SK-N-SH (cell line): ENCODE results near the gene R3HDM1. TPM values are rescaled to one million over a fixed set of nuclear protein-coding genes. Genes with fewer than 3 reads are reported as not detected.

Experiments
- CTCF ChIA-PET: fragments of 300-600, 350-600 bp; formaldehyde crosslinking; extraction: SDS; loops from one replicate; lab custom pipeline; 2021; lab: Yijun Ruan, JAX
- POLR2A ChIA-PET: fragments of 350-600 bp; sonication (Branson Sonifier 250); formaldehyde crosslinking; extraction: SDS; loops from one replicate; lab custom pipeline; 2020; ENCODE audit warnings: antibody characterized with exemption, inconsistent platforms; lab: Yijun Ruan, JAX
- DNase-seq: peaks from one replicate; pipeline ENCODE4 v3.0.0; 2012
- H2AFZ ChIP-seq: fragments of 200-600 bp; sonication (generic); 2 replicates; pipeline ENCODE4 v1.8.1; 2016; ENCODE audit warnings: antibody characterized with exemption, mild to moderate bottlenecking, low read depth
- H3F3A ChIP-seq: fragments of 200-600 bp; sonication (generic); replicated peaks from 2 replicates; pipeline ENCODE3; 2016; ENCODE audit warnings: antibody characterized with exemption, mild to moderate bottlenecking; ENCODE audit not compliant: insufficient read depth
- H3K27ac ChIP-seq, 2 experiments: fragments of 200-500 bp in 1 of 2; fragments of 200-600 bp in 1 of 2; sonication (Bioruptor generic) in 1 of 2; sonication (generic), shearing (Covaris generic) in 1 of 2; 2 replicates each; pipeline versions ENCODE4 v1.5.1 to v1.6.1; 2014 to 2016; ENCODE audit warnings: low read depth in 2 of 2, inconsistent platforms in 1 of 2, low read length in 1 of 2, mild to moderate bottlenecking in 1 of 2, mixed read lengths in 1 of 2
- H3K27me3 ChIP-seq: fragments of 200-600 bp; sonication (generic), shearing (Covaris generic); 2 replicates; pipeline ENCODE4 v1.6.1; 2016; ENCODE audit warnings: mixed run types; ENCODE audit not compliant: insufficient read depth
- H3K36me3 ChIP-seq, 2 experiments: fragments of 200-500 bp in 1 of 2; fragments of 200-600 bp in 1 of 2; sonication (Bioruptor generic) in 1 of 2; sonication (generic) in 1 of 2; replicated peaks in 1 of 2; 2 replicates each; pipeline versions ENCODE3 to v1.5.1; 2014 to 2016; ENCODE audit warnings: low read length in 1 of 2, mild to moderate bottlenecking in 1 of 2; ENCODE audit not compliant: insufficient read depth in 2 of 2, control insufficient read depth in 1 of 2
- H3K4me1 ChIP-seq, 2 experiments: fragments of 200-500 bp in 1 of 2; fragments of 200-600 bp in 1 of 2; sonication (Bioruptor generic) in 1 of 2; sonication (generic), shearing (Covaris generic) in 1 of 2; 2 replicates each; pipeline versions ENCODE4 v1.5.1 to v1.6.1; 2014 to 2016; ENCODE audit warnings: low read depth in 1 of 2, low read length in 1 of 2, mixed run types in 1 of 2; ENCODE audit not compliant: insufficient read depth in 2 of 2, control insufficient read depth in 1 of 2
- H3K4me2 ChIP-seq: fragments of 200-600 bp; sonication (generic), shearing (Covaris generic); 2 replicates; pipeline ENCODE4 v1.6.1; 2017; ENCODE audit warnings: mixed run types
- H3K4me3 ChIP-seq, 2 experiments: fragments of 200-500 bp in 1 of 2; fragments of 200-600 bp in 1 of 2; sonication (Bioruptor generic) in 1 of 2; sonication (generic), shearing (Covaris generic) in 1 of 2; 2 replicates each; pipeline versions ENCODE4 v1.5.1 to v1.8.1; 2014 to 2016; ENCODE audit warnings: low read depth in 2 of 2, inconsistent platforms in 1 of 2, low read length in 1 of 2, mild to moderate bottlenecking in 1 of 2, mixed read lengths in 1 of 2, moderate library complexity in 1 of 2
- H3K79me2 ChIP-seq: fragments of 200-600 bp; sonication (generic); 2 replicates; pipeline ENCODE4 v1.8.1; 2017; ENCODE audit warnings: mild to moderate bottlenecking; ENCODE audit not compliant: insufficient read depth
- H3K9ac ChIP-seq: fragments of 200-600 bp; sonication (generic); 2 replicates; pipeline ENCODE4 v1.6.1; 2017; ENCODE audit warnings: mixed run types
- H3K9me2 ChIP-seq: fragments of 200-600 bp; sonication (generic); 2 replicates; pipeline ENCODE4 v1.6.1; 2017; ENCODE audit warnings: mixed run types
- H3K9me3 ChIP-seq: fragments of 200-600 bp; sonication (generic); 2 replicates; pipeline ENCODE4 v1.6.1; 2017; ENCODE audit warnings: mixed run types, mild to moderate bottlenecking, moderate library complexity
- H4K20me1 ChIP-seq: fragments of 200-600 bp; sonication (generic); 2 replicates; pipeline ENCODE4 v1.6.1; 2017; ENCODE audit warnings: mild to moderate bottlenecking, mixed run types; ENCODE audit not compliant: insufficient read depth
- CHD2 ChIP-seq: fragments of 150-350 bp; IDR thresholded peaks from 2 replicates; pipeline ENCODE4 v1.6.1; 2018; ENCODE audit warnings: low read length; ENCODE audit not compliant: partially characterized antibody
- EP300 ChIP-seq, 2 experiments: IDR thresholded peaks; 2 replicates each; pipeline versions ENCODE4 v1.4.0 to v1.6.1; 2012; ENCODE audit warnings: borderline replicate concordance in 1 of 2, low read depth in 1 of 2, low read length in 1 of 2
- FOSL2 ChIP-seq: IDR thresholded peaks from 2 replicates; pipeline ENCODE4 v1.4.0; 2012; ENCODE audit warnings: low read depth, mild to moderate bottlenecking, moderate library complexity, borderline replicate concordance
- FOXJ3 ChIP-seq: sonication (generic); formaldehyde crosslinking; IDR thresholded peaks from 2 replicates; pipeline ENCODE4 v1.5.1; 2020; ENCODE audit warnings: mild to moderate bottlenecking, missing genetic modification reagents
- GATA2 ChIP-seq: sonication (generic); formaldehyde crosslinking; IDR thresholded peaks from 2 replicates; pipeline ENCODE4 v1.5.0; 2020; ENCODE audit warnings: mild to moderate bottlenecking, missing genetic modification reagents
- IRF3 ChIP-seq: fragments of 150-350 bp; IDR thresholded peaks from 2 replicates; pipeline ENCODE4 v1.6.1; 2016; ENCODE audit warnings: mild to moderate bottlenecking, low read depth, low read length
- MEF2A ChIP-seq: IDR thresholded peaks from 2 replicates; pipeline ENCODE4 v1.4.0; 2012; ENCODE audit warnings: low read depth, borderline replicate concordance
- MXI1 ChIP-seq: IDR thresholded peaks from 2 replicates; pipeline ENCODE4 v1.6.1; 2012; ENCODE audit warnings: mild to moderate bottlenecking, low read depth, low read length, improper control_type of control experiment
- NRF1 ChIP-seq: IDR thresholded peaks from 2 replicates; pipeline ENCODE4 v1.6.1; 2012; ENCODE audit warnings: low read depth, mild to moderate bottlenecking, low read length
- RAD21 ChIP-seq: IDR thresholded peaks from 2 replicates; pipeline ENCODE4 v1.6.1; 2012; ENCODE audit warnings: mild to moderate bottlenecking, low read length
- RXRA ChIP-seq: IDR thresholded peaks from 2 replicates; pipeline ENCODE4 v1.4.0; 2012; ENCODE audit warnings: low read depth, mild to moderate bottlenecking, borderline replicate concordance
- SIN3A ChIP-seq: IDR thresholded peaks from 2 replicates; pipeline ENCODE4 v1.6.1; 2012; ENCODE audit warnings: low read depth, mild to moderate bottlenecking, low read length, moderate library complexity, borderline replicate concordance
- TAF1 ChIP-seq: IDR thresholded peaks from 2 replicates; pipeline ENCODE4 v1.6.1; 2012; ENCODE audit warnings: low read depth, mild to moderate bottlenecking, low read length, moderate library complexity, borderline replicate concordance
- TEAD4 ChIP-seq: IDR thresholded peaks from 2 replicates; pipeline ENCODE4 v1.4.0; 2012; ENCODE audit warnings: mild to moderate bottlenecking, borderline replicate concordance; ENCODE audit not compliant: insufficient read depth
- USF1 ChIP-seq: IDR thresholded peaks from 2 replicates; pipeline ENCODE4 v1.4.0; 2012; ENCODE audit warnings: low read depth, borderline replicate concordance
- USF2 ChIP-seq: fragments of 150-350 bp; IDR thresholded peaks from 2 replicates; pipeline ENCODE4 v1.6.1; 2017; ENCODE audit warnings: antibody characterized with exemption, low read length, low read depth, borderline replicate concordance
- WGBS: methylation state at CpG from one replicate; pipeline ENCODE4 v1.1.6; 2017; ENCODE audit warnings: low lambda C conversion rate; 5-methylcytosine and 5-hydroxymethylcytosine counted together
- polyA plus RNA-seq, 3 experiments: library from polyadenylated mRNA; depleted of rRNA; stranded (reverse); fragments of >200 nt; gene quantifications; 2 replicates each; pipeline ENCODE4 v1.2.3, GENCODE V29; 2012
- TF ChIP-seq, protein P1 (sequence below): fragments of 200-600 bp; sonication (generic); IDR thresholded peaks from 2 replicates; pipeline ENCODE4 v1.6.1; 2017; ENCODE audit warnings: antibody characterized with exemption, mild to moderate bottlenecking, moderate library complexity
- TF ChIP-seq, protein P2 (sequence below): IDR thresholded peaks from 2 replicates; pipeline ENCODE4 v1.4.0; 2012; ENCODE audit warnings: low read depth
- TF ChIP-seq, protein P3 (sequence below): IDR thresholded peaks from 2 replicates; pipeline ENCODE4 v1.6.1; 2012; ENCODE audit warnings: mild to moderate bottlenecking, low read depth, low read length, moderate library complexity
- TF ChIP-seq, protein P4 (sequence below): IDR thresholded peaks from 2 replicates; pipeline ENCODE4; 2012

The R3HDM1 gene
- polyA plus RNA-seq, 1 of the 3 experiments (the other 2 are of a cell fraction) = 38.2 TPM

DNA sequence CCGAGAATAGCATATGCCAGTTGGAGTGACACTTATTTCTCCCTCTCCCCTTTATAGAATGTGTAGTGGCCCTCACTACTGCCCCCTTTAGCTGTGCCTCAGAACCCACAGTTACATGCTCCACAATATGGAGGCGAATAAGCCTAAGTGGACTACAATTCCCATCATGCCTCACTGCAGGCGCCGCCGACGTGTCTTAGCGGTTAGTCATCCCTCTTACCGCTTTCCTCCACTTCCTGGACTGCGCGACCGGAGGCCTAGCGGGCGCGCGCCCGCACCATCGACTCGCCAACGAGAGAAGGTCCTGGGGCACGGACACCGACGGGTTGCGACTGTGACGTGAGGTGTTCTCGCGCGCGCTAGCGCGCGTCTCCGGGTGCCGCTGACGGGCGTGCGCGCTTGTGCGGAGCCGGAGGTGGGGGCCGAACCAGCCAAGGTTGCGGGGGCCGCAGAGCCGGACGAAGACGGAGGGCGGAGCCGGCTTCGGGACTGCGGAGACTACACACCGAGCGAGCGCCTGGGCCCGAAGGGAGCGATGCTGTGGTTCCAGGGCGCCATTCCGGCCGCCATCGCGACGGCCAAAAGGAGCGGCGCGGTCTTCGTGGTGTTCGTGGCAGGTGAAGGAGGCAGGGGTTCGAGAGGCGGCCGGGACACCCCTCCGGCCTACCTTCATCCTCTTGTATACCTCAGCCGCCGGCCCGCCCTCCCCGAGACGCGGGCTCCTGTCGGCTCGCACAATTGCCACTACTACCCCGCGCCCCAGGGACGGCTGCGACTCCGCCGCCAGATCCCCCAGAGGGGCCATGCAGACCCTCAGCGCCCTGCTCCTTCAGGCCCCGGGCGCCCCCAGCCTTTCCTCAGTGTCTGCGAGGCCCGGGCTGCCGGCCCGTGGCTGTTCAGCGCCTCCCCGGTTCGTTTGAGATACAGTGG is 210.4 kb downstream of the R3HDM1 start, which contains the start of gene UBXN4:
Gene UBXN4 (plus strand): TSS at position 461 of the 930 bp plus-strand sequence. CDS start 75 bp downstream, at position 536.
- Histone ChIP-seq H3K9me2 (no peaks in the 10 kb centered on the region), H2AFZ (peak within 1 kb of the TSS; percentile 91), H3K27ac (peak within 1 kb of the TSS; percentile 92 to 95), H3K36me3 (peaks cover 6 to 7% of the 10 kb centered on the region in 2 experiments), H3K79me2 (peaks cover 47% of the 10 kb centered on the region), H3K4me2 (peak within 1 kb of the TSS; percentile 78), H3K4me3 (peak within 1 kb of the TSS; percentile 79 to 84), H4K20me1 (peaks cover 39% of the 10 kb centered on the region), H3K9me3 (no peaks in the 10 kb centered on the region), H3F3A (peaks cover 26% of the 10 kb centered on the region), H3K27me3 (no peaks in the 10 kb centered on the region), H3K4me1 (peaks cover 8 to 15% of the 10 kb centered on the region in 2 experiments; a peak in 3 of 4 replicates), H3K9ac (peak within 1 kb of the TSS; percentile 97)
- peak; percentile 93 for DNase-seq
- POLR2A ChIA-PET = no interaction called here
- under 1% methylated on average over 32 of the region's 93 CpGs for WGBS
- CTCF ChIA-PET = interaction anchor here (0.7 to 1.7 kb wide), 7 partner anchors 11 to 209 kb away, joined by 3 to 6 read pairs (median 4); no protein-coding TSS in a partner anchor
- TF ChIP-seq EP300 (IDR thresholded peaks at IDR 0.05; ENCODE audit: borderline replicate concordance in 1 of 2, low read depth in 1 of 2, low read length in 1 of 2) (no peak), SIN3A (peak; percentile 76; the same call in 1 of the 2 replicates), USF2 (no peak), RAD21 (no peak), TEAD4 (0 out of 2 replicates have a peak, but pooled peaks have one; percentile 63), MXI1 (peak; percentile 85), MEF2A (no peak), TAF1 (peak; percentile 82), IRF3 (no peak), FOXJ3 (CRISPR knock-in tag) (no peak), GATA2 (no peak), CHD2 (peak; percentile 84), NRF1 (peak; percentile 69), USF1 (no peak), FOSL2 (peak; percentile 81; the same call in 1 of the 2 replicates), RXRA (no peak)
- TF ChIP-seq, protein P1, sequence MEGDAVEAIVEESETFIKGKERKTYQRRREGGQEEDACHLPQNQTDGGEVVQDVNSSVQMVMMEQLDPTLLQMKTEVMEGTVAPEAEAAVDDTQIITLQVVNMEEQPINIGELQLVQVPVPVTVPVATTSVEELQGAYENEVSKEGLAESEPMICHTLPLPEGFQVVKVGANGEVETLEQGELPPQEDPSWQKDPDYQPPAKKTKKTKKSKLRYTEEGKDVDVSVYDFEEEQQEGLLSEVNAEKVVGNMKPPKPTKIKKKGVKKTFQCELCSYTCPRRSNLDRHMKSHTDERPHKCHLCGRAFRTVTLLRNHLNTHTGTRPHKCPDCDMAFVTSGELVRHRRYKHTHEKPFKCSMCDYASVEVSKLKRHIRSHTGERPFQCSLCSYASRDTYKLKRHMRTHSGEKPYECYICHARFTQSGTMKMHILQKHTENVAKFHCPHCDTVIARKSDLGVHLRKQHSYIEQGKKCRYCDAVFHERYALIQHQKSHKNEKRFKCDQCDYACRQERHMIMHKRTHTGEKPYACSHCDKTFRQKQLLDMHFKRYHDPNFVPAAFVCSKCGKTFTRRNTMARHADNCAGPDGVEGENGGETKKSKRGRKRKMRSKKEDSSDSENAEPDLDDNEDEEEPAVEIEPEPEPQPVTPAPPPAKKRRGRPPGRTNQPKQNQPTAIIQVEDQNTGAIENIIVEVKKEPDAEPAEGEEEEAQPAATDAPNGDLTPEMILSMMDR = peak; percentile 75
- TF ChIP-seq, protein P2, sequence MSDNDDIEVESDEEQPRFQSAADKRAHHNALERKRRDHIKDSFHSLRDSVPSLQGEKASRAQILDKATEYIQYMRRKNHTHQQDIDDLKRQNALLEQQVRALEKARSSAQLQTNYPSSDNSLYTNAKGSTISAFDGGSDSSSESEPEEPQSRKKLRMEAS = no peak
- TF ChIP-seq, protein P3, sequence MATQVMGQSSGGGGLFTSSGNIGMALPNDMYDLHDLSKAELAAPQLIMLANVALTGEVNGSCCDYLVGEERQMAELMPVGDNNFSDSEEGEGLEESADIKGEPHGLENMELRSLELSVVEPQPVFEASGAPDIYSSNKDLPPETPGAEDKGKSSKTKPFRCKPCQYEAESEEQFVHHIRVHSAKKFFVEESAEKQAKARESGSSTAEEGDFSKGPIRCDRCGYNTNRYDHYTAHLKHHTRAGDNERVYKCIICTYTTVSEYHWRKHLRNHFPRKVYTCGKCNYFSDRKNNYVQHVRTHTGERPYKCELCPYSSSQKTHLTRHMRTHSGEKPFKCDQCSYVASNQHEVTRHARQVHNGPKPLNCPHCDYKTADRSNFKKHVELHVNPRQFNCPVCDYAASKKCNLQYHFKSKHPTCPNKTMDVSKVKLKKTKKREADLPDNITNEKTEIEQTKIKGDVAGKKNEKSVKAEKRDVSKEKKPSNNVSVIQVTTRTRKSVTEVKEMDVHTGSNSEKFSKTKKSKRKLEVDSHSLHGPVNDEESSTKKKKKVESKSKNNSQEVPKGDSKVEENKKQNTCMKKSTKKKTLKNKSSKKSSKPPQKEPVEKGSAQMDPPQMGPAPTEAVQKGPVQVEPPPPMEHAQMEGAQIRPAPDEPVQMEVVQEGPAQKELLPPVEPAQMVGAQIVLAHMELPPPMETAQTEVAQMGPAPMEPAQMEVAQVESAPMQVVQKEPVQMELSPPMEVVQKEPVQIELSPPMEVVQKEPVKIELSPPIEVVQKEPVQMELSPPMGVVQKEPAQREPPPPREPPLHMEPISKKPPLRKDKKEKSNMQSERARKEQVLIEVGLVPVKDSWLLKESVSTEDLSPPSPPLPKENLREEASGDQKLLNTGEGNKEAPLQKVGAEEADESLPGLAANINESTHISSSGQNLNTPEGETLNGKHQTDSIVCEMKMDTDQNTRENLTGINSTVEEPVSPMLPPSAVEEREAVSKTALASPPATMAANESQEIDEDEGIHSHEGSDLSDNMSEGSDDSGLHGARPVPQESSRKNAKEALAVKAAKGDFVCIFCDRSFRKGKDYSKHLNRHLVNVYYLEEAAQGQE = no peak
- TF ChIP-seq, protein P4, sequence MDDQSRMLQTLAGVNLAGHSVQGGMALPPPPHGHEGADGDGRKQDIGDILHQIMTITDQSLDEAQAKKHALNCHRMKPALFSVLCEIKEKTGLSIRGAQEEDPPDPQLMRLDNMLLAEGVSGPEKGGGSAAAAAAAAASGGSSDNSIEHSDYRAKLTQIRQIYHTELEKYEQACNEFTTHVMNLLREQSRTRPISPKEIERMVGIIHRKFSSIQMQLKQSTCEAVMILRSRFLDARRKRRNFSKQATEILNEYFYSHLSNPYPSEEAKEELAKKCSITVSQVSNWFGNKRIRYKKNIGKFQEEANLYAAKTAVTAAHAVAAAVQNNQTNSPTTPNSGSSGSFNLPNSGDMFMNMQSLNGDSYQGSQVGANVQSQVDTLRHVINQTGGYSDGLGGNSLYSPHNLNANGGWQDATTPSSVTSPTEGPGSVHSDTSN = 0 out of 2 replicates have a peak, but pooled peaks have one; percentile 19
